CD4-positive, alpha-beta T cell (primary cell): ENCODE data around the gene ME3. TPM values are rescaled to one million over a fixed set of nuclear protein-coding genes. Genes with fewer than 3 reads are reported as not detected.

Experiments used
- ATAC-seq: fragments of 200-7000 bp; cut with Tn5 transposase; one replicate; pipeline ENCODE4 v1.10.0; 2022; ENCODE audit warnings: mild to moderate bottlenecking; ENCODE audit not compliant: poor library complexity
- CTCF ChIA-PET: fragments of 350-600 bp; sonication (Branson Sonifier 250); formaldehyde crosslinking; loops from one replicate; lab custom pipeline; 2021; ENCODE audit warnings: antibody characterized with exemption, inconsistent platforms; lab: Charles Lee
- POLR2A ChIA-PET: fragments of 350-600 bp; sonication (Branson Sonifier 250); formaldehyde crosslinking; loops from one replicate; lab custom pipeline; 2021; ENCODE audit warnings: antibody characterized with exemption, inconsistent platforms; lab: Charles Lee
- DNase-seq, 14 experiments: peaks; one replicate each; pipeline ENCODE4 v3.0.0-alpha.2; 2013 to 2020; ENCODE audit warnings: mixed read lengths in 2 of 14
- H3K27ac ChIP-seq, 2 donors: one replicate each; pipeline versions ENCODE4 v1.5.1 to v1.7.0; 2013; ENCODE audit warnings: low read length in 2 of 2, low read depth in 1 of 2, mild to moderate bottlenecking in 1 of 2
- H3K27me3 ChIP-seq, 2 experiments: 1 replicate in 1 of 2; 2 replicates in 1 of 2; pipeline versions ENCODE4 v1.6.1 to v1.7.0; 2013; ENCODE audit warnings: low read length in 2 of 2, control low read depth in 1 of 2, mild to moderate bottlenecking in 1 of 2, moderate library complexity in 1 of 2; ENCODE audit not compliant: insufficient read depth in 2 of 2, control insufficient read depth in 1 of 2
- H3K36me3 ChIP-seq: one replicate; pipeline ENCODE4 v1.6.1; 2013; ENCODE audit warnings: low read length, control low read depth; ENCODE audit not compliant: insufficient read depth
- H3K4me1 ChIP-seq: one replicate; pipeline ENCODE4 v1.6.1; 2013; ENCODE audit warnings: low read length, control low read depth; ENCODE audit not compliant: insufficient read depth
- H3K4me3 ChIP-seq: one replicate; pipeline ENCODE4 v1.5.1; 2013; ENCODE audit warnings: mild to moderate bottlenecking, low read length, moderate library complexity
- H3K9me3 ChIP-seq, 2 experiments: 1 replicate in 1 of 2; 2 replicates in 1 of 2; pipeline versions ENCODE4 v1.6.1 to v1.7.0; 2013; ENCODE audit warnings: low read length in 2 of 2, mild to moderate bottlenecking in 2 of 2, control low read depth in 1 of 2, moderate library complexity in 1 of 2; ENCODE audit not compliant: control insufficient read depth in 1 of 2, insufficient read depth in 1 of 2
- H3K27ac Mint-ChIP-seq: one replicate; pipeline ENCODE4 v1.8.0; 2020; ENCODE audit warnings: mixed read lengths
- H3K27me3 Mint-ChIP-seq: one replicate; pipeline ENCODE4 v1.8.0; 2021; ENCODE audit warnings: mixed read lengths
- H3K36me3 Mint-ChIP-seq: one replicate; pipeline ENCODE4 v1.8.0; 2021; ENCODE audit warnings: low read depth, mixed read lengths
- H3K4me1 Mint-ChIP-seq: one replicate; pipeline ENCODE4 v1.8.0; 2021; ENCODE audit warnings: low read depth, mixed read lengths
- H3K4me3 Mint-ChIP-seq: one replicate; pipeline ENCODE4 v1.8.0; 2020; ENCODE audit warnings: mild to moderate bottlenecking, mixed read lengths
- H3K9me3 Mint-ChIP-seq: one replicate; pipeline ENCODE4 v1.8.0; 2020; ENCODE audit warnings: mixed read lengths
- intact Hi-C, 2 experiments: fragments of 100-400 bp; cut with DNase I in 1 of 2; cut with micrococcal nuclease in 1 of 2; formaldehyde crosslinking; loops; one replicate each; pipeline versions ENCODE4 v1.15.1 to v1.9.0; 2023 to 2025; cut with DNase I, micrococcal nuclease
- total RNA-seq, 174 experiments: library from RNA in 2 of 174; stranded (reverse) in 2 of 174; gene quantifications; one replicate each; pipeline ENCODE4 v1.2.3 and lab custom pipeline; 2021 to 2026
- TF ChIP-seq, protein P1 (sequence below): fragments of 200-600 bp; IDR thresholded peaks from one replicate; pipeline ENCODE4 v1.8.0; 2022; ENCODE audit warnings: antibody characterized with exemption, mild to moderate bottlenecking

Gene ME3
- total RNA-seq, 2 experiments from 2014 or later: 9.1 to 10.6 TPM

GRCh38 chr11:86570451-86570850 lies 102.0 kb downstream of the ME3 start:
- H3K27ac ChIP-seq: no peak overlapping the region
- Mint-ChIP-seq H3K36me3 (no peaks in the 10 kb centered on the region), H3K9me3 (no peaks in the 10 kb centered on the region), H3K4me1 (no peaks in the 10 kb centered on the region), H3K27ac (no peak overlapping the region), H3K4me3 (no peak overlapping the region), H3K27me3 (no peaks in the 10 kb centered on the region)
- ATAC-seq: no peak
- ChIA-PET CTCF (no interaction called here), POLR2A (no interaction called here)
- H3K9me3 ChIP-seq: no peaks in the 10 kb centered on the region
- intact Hi-C loops: no loop called here
- no peaks in the 10 kb centered on the region for H3K27me3 ChIP-seq
- DNase-seq: no peak
- no peaks in the 10 kb centered on the region for H3K4me1 ChIP-seq
- H3K36me3 ChIP-seq: no peaks in the 10 kb centered on the region
- TF ChIP-seq, protein P1, sequence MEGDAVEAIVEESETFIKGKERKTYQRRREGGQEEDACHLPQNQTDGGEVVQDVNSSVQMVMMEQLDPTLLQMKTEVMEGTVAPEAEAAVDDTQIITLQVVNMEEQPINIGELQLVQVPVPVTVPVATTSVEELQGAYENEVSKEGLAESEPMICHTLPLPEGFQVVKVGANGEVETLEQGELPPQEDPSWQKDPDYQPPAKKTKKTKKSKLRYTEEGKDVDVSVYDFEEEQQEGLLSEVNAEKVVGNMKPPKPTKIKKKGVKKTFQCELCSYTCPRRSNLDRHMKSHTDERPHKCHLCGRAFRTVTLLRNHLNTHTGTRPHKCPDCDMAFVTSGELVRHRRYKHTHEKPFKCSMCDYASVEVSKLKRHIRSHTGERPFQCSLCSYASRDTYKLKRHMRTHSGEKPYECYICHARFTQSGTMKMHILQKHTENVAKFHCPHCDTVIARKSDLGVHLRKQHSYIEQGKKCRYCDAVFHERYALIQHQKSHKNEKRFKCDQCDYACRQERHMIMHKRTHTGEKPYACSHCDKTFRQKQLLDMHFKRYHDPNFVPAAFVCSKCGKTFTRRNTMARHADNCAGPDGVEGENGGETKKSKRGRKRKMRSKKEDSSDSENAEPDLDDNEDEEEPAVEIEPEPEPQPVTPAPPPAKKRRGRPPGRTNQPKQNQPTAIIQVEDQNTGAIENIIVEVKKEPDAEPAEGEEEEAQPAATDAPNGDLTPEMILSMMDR: no peak
- H3K4me3 ChIP-seq: no peak overlapping the region

DNA sequence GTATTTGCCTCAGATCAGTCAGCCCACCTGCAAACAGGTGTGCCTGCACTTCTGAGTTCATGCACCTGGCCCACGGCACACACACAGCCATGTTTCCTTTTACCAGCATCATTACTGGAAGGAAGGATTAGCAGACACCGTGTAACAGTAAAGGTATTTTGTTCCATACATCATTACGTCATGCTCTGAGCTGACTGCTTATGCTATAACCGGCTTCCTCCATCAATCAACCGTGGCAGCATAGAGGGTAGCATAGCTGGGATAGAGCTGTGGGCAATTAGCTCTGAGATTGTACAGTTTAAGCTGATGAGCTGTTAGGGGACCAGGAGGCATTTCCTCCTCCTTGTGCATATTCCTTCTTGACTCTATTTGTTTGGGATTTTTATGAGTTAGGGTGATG lies 102.4 kb downstream of the ME3 start:
- no peaks in the 10 kb centered on the region for H3K36me3 Mint-ChIP-seq
- no peaks in the 10 kb centered on the region for H3K27me3 Mint-ChIP-seq
- no peaks in the 10 kb centered on the region for H3K4me1 Mint-ChIP-seq
- Histone ChIP-seq H3K4me1 (no peaks in the 10 kb centered on the region), H3K36me3 (no peaks in the 10 kb centered on the region), H3K27ac (no peak overlapping the region), H3K4me3 (no peak overlapping the region), H3K9me3 (no peaks in the 10 kb centered on the region), H3K27me3 (no peaks in the 10 kb centered on the region)
- no peak overlapping the region for H3K27ac Mint-ChIP-seq
- TF ChIP-seq, protein P1: no peak
- DNase-seq (no peak), ATAC-seq (no peak)
- H3K4me3 Mint-ChIP-seq: no peak overlapping the region
- ChIA-PET CTCF (no interaction called here), POLR2A (no interaction called here)
- H3K9me3 Mint-ChIP-seq: peaks cover 1% of the 10 kb centered on the region
- intact Hi-C loops: no loop called here

DNA sequence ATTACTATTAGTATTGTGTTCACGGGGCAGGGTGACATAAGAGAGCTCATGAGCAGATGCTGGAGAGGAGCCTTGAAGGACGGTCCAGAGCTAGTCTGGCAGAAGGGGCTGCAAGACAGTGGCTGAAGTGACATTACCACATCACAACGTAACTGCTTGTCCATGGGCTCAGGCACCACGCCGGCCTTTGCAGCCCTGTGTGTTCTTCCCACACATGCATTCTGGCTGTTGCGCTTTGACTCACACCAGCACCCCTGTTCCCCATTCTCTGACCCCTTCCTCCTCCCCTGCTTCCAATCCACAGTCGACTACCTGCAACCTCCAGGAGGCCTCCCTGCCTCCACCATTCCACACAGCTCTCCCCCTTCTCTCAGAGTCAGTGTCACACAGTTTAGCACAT lies 103.3 kb downstream of the ME3 start:
- H3K9me3 ChIP-seq: no peaks in the 10 kb centered on the region
- H3K27me3 Mint-ChIP-seq: no peaks in the 10 kb centered on the region
- H3K4me3 Mint-ChIP-seq: no peak overlapping the region
- H3K27ac Mint-ChIP-seq: no peak overlapping the region
- CTCF ChIA-PET: no interaction called here
- no peaks in the 10 kb centered on the region for H3K27me3 ChIP-seq
- H3K4me1 Mint-ChIP-seq: no peaks in the 10 kb centered on the region
- H3K4me3 ChIP-seq: no peak overlapping the region
- POLR2A ChIA-PET: no interaction called here
- intact Hi-C loops: no loop called here
- ATAC-seq: no peak
- H3K4me1 ChIP-seq: no peaks in the 10 kb centered on the region
- H3K27ac ChIP-seq: no peak overlapping the region
- H3K36me3 ChIP-seq: no peaks in the 10 kb centered on the region
- H3K9me3 Mint-ChIP-seq: peaks cover 4% of the 10 kb centered on the region
- DNase-seq: no peak
- TF ChIP-seq, protein P1: no peak
- H3K36me3 Mint-ChIP-seq: no peaks in the 10 kb centered on the region
